ENCODE results near the gene SRRM2. TPM values are rescaled to one million over a fixed set of nuclear protein-coding genes. Genes with fewer than 3 reads are reported as not detected.

Gene SRRM2
- total and polyA plus RNA-seq, 8 donors: 142 to 2,165 (median 655) TPM

DNA sequence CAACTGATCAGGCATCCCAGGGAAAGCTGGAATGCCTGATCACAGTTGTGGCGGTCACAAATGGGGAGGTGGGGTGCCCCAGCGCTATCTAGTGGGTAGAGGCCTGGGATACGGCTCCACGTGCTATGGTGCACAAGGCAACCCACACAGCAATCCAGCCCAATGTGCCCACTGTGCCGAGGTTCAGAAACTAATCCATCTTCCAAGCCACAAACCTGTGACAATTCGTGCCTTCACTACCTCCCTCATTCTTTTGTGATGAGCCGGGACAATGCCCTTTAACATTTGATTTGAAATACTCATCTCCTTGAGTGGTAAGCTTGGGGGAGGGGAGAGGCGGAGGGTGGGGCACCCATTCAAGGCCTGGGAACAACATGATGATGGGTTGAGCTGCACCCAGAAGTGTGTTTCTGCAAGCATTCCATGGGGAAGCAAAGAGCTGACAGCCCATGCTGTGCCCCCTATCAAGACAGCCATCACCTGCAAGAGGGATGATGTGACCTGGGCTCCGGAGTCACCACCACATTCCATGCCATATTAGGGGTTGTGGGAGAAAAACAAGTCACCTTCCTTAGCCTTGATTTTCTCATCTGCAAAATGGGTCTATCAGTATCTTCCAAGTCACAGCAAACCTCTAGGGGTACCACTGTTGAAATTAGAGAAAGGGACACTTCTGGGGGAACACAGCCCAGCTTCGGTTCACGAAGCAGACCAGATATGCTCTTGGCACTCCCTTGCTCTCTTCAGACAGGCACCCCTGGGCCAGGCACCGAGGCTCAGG is 20.9 kb downstream of the SRRM2 start:
- Histone ChIP-seq H3K9me3 (no peaks in the 10 kb centered on the region), H3K4me1 (peaks cover 35 to 76% (median 64%) of the 10 kb centered on the region in 4 donors), H3K36me3 (peaks cover 58 to 71% (median 70%) of the 10 kb centered on the region in 4 donors), H3K27me3 (no peaks in the 10 kb centered on the region), H3K27ac (peak overlapping the region in 1 of 5 donors; percentile 25), H3K4me3 (no peak overlapping the region)
- 78 to 83% (median 82%) methylated on average over 12 of the region's 12 CpGs for WGBS, 5 donors
- DNase-seq: no peak
- intact Hi-C loops (cut with DNase I; ENCODE audit: low total_unique reads): no loop called here
- no peak for TF ChIP-seq POLR2A (IDR thresholded peaks at IDR 0.05)
- TF ChIP-seq, protein P1, sequence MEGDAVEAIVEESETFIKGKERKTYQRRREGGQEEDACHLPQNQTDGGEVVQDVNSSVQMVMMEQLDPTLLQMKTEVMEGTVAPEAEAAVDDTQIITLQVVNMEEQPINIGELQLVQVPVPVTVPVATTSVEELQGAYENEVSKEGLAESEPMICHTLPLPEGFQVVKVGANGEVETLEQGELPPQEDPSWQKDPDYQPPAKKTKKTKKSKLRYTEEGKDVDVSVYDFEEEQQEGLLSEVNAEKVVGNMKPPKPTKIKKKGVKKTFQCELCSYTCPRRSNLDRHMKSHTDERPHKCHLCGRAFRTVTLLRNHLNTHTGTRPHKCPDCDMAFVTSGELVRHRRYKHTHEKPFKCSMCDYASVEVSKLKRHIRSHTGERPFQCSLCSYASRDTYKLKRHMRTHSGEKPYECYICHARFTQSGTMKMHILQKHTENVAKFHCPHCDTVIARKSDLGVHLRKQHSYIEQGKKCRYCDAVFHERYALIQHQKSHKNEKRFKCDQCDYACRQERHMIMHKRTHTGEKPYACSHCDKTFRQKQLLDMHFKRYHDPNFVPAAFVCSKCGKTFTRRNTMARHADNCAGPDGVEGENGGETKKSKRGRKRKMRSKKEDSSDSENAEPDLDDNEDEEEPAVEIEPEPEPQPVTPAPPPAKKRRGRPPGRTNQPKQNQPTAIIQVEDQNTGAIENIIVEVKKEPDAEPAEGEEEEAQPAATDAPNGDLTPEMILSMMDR (IDR thresholded peaks at IDR 0.05): no peak
- no peak for TF ChIP-seq EP300 (IDR thresholded peaks at IDR 0.05)
- no peak for TF ChIP-seq POLR2AphosphoS5 (IDR thresholded peaks at IDR 0.05)

DNA sequence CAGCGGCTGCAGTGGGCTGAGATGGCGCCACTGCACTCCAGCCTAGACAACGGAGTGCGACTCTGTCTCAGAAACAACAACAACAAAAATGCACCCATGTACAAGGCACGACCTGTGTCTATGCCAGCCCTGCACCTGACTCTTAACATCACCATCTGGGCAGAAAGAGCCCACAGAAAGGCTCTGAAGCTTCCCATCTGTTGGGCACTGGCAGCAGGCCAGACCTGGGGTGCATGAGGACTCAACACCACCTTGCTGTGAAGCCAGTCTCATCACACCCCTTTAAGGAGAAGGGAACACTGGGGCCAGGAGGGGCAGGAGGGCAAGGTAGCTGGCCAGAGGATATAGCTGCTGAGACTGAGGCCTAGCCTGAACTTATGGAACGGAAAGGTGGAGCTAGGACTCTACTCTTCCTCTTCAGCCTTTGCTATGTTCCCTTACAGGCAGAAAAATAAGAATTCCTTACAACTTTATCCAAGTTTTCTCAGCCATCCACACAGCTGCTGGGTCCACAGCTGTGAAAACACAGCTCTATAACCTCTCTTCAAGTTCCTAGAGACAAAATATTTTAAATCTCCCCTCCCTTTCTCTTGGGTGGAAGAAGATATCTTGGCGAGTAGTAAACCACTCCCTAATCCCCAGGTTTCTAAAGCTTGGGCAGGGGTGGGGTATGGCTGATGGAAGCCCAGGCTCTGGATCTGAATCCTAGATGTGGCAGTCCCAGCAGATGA is 21.9 kb downstream of the SRRM2 start:
- H3K27ac ChIP-seq: peak overlapping the region in 1 of 5 donors; percentile 100
- H3K4me3 ChIP-seq: no peak overlapping the region
- intact Hi-C loops (cut with DNase I; ENCODE audit: low total_unique reads): no loop called here
- H3K9me3 ChIP-seq: no peaks in the 10 kb centered on the region
- peaks cover 31 to 76% (median 62%) of the 10 kb centered on the region in 4 donors for H3K4me1 ChIP-seq
- 65 to 80% (median 69%) methylated on average over 7 of the region's 7 CpGs for WGBS, 5 donors
- no peaks in the 10 kb centered on the region for H3K27me3 ChIP-seq
- DNase-seq: no peak
- H3K36me3 ChIP-seq: peaks cover 49 to 62% (median 61%) of the 10 kb centered on the region in 4 donors
- TF ChIP-seq POLR2AphosphoS5 (IDR thresholded peaks at IDR 0.05): no peak
- TF ChIP-seq POLR2A (IDR thresholded peaks at IDR 0.05): no peak
- no peak for TF ChIP-seq EP300 (IDR thresholded peaks at IDR 0.05)
- TF ChIP-seq, protein P1 (IDR thresholded peaks at IDR 0.05): no peak

DNA sequence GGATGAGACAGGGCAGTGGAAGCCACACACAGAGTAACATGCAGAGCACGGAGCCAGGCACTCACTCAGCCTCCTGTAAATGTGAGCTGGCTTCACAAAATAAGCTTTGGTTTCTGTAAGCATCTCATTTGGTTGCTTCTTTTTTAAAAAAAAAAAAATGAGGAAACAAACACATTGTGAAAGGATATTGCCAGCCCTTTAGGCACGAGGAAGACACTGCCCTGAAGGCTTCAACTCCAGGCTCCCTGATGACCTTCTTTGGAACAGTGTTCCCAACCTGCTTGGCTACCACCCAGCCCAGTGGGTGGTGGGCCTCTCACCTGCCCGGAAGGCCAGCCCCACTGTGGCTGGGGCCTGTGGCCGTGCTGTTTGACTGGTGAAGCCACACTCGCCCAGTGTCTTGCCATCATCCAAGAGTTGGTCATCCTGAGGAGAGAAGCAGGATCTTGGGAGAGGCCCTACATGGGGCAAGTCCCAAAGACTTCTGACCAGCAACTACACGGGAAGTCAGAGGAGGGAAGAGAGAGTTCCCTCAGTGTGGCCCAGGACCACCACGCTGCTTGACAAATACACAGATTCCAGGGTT is 22.8 kb downstream of the SRRM2 start:
- intact Hi-C loops (cut with DNase I; ENCODE audit: low total_unique reads): no loop called here
- H3K36me3 ChIP-seq: peaks cover 40 to 53% (median 52%) of the 10 kb centered on the region in 4 donors
- 70 to 75% (median 74%) methylated on average over 7 of the region's 7 CpGs for WGBS, 5 donors
- peaks cover 28 to 71% (median 55%) of the 10 kb centered on the region in 4 donors for H3K4me1 ChIP-seq
- DNase-seq: no peak
- no peaks in the 10 kb centered on the region for H3K27me3 ChIP-seq
- H3K9me3 ChIP-seq: no peaks in the 10 kb centered on the region
- peak overlapping the region in 3 of 4 donors; percentile 78 to 91 (median 88) for H3K4me3 ChIP-seq
- peak overlapping the region in 2 of 5 donors; percentile 24 to 100 for H3K27ac ChIP-seq
- TF ChIP-seq EP300 (IDR thresholded peaks at IDR 0.05) (no peak), POLR2AphosphoS5 (IDR thresholded peaks at IDR 0.05) (no peak), POLR2A (IDR thresholded peaks at IDR 0.05) (no peak)
- TF ChIP-seq, protein P1 (IDR thresholded peaks at IDR 0.05): no peak

Measured in stomach (tissue), 9 donors.